ENCODE data around the gene ZBTB20. TPM values are rescaled to one million over a fixed set of nuclear protein-coding genes. Genes with fewer than 3 reads are reported as not detected.
A peak's percentile ranks its signal among the peaks of the same experiment; 100 is the strongest.
"Not testable (repeated sequence)": the region's sequence is repeated elsewhere in the genome, so short reads cannot be mapped to it uniquely, and the experiment has no call there.

ZBTB20 gene
- total RNA-seq, 1 donor from 2014 or later = 11.2 TPM

- DNase-seq (ENCODE audit: low read depth) = no peak
- H3K4me3 ChIP-seq (ENCODE audit: low read depth, low read length) = no peak overlapping the region
- no peak for TF ChIP-seq CTCF (conservative IDR thresholded peaks at IDR 0.05; ENCODE audit: low read depth, low read length)
These were observed 26.5 kb downstream of the ZBTB20 start for GRCh38 chr3:115120597-115120996.

GRCh38 chr3:115113367-115113766, 33.7 kb downstream of the ZBTB20 start:
- no peak for DNase-seq (ENCODE audit: low read depth)
- no peak overlapping the region for H3K4me3 ChIP-seq (ENCODE audit: low read depth, low read length)
- no peak for TF ChIP-seq CTCF (conservative IDR thresholded peaks at IDR 0.05; ENCODE audit: low read depth, low read length)

GRCh38 chr3:115111632-115112031, 35.5 kb downstream of the ZBTB20 start:
- DNase-seq (ENCODE audit: low read depth) = no peak
- H3K4me3 ChIP-seq (ENCODE audit: low read depth, low read length) = no peak overlapping the region
- TF ChIP-seq CTCF (conservative IDR thresholded peaks at IDR 0.05; ENCODE audit: low read depth, low read length) = no peak

GRCh38 chr3:115110830-115111229, 36.3 kb downstream of the ZBTB20 start:
- no peak for DNase-seq (ENCODE audit: low read depth)
- no peak overlapping the region for H3K4me3 ChIP-seq (ENCODE audit: low read depth, low read length)
- no peak for TF ChIP-seq CTCF (conservative IDR thresholded peaks at IDR 0.05; ENCODE audit: low read depth, low read length)

- not testable (repeated sequence) for DNase-seq (ENCODE audit: low read depth); H3K4me3 ChIP-seq (ENCODE audit: low read depth, low read length)
These were observed 37.0 kb downstream of the ZBTB20 start for GRCh38 chr3:115110066-115110465.

GRCh38 chr3:115108614-115109013, 38.5 kb downstream of the ZBTB20 start:
- TF ChIP-seq CTCF (conservative IDR thresholded peaks at IDR 0.05; ENCODE audit: low read depth, low read length) = no peak
- H3K4me3 ChIP-seq (ENCODE audit: low read depth, low read length) = no peak overlapping the region
- DNase-seq (ENCODE audit: low read depth) = no peak

- no peak for TF ChIP-seq CTCF (conservative IDR thresholded peaks at IDR 0.05; ENCODE audit: low read depth, low read length)
- DNase-seq (ENCODE audit: low read depth) = no peak
- H3K4me3 ChIP-seq (ENCODE audit: low read depth, low read length) = no peak overlapping the region
These were observed 45.0 kb downstream of the ZBTB20 start for GRCh38 chr3:115102046-115102445.

GRCh38 chr3:115100806-115101205, 46.3 kb downstream of the ZBTB20 start:
- DNase-seq (ENCODE audit: low read depth) = no peak
- TF ChIP-seq CTCF (conservative IDR thresholded peaks at IDR 0.05; ENCODE audit: low read depth, low read length) = no peak
- peak overlapping the region; percentile 56 for H3K4me3 ChIP-seq (ENCODE audit: low read depth, low read length)
